H9 (cell line): ENCODE results near the gene BLVRB. TPM values are rescaled to one million over a fixed set of nuclear protein-coding genes. Genes with fewer than 3 reads are reported as not detected.
A peak's percentile ranks its signal among the peaks of the same experiment; 100 is the strongest.

Source experiments
- DNase-seq: peaks from one replicate; pipeline ENCODE4 v3.0.0-alpha.2; 2017
- H2AFZ ChIP-seq: one replicate; pipeline ENCODE4 v1.6.1; 2013; ENCODE audit warnings: mild to moderate bottlenecking, low read length, control low read depth, moderate library complexity
- H2AK5ac ChIP-seq: 2 replicates; pipeline ENCODE4 v1.6.1; 2013; ENCODE audit warnings: low read length, control low read depth, mixed read lengths; ENCODE audit not compliant: insufficient read length
- H2BK120ac ChIP-seq: one replicate; pipeline ENCODE4 v1.6.1; 2013; ENCODE audit warnings: low read depth, mild to moderate bottlenecking, low read length, control low read depth, inconsistent platforms; ENCODE audit not compliant: poor library complexity, severe bottlenecking
- H2BK12ac ChIP-seq: 2 replicates; pipeline ENCODE4 v1.6.1; 2013; ENCODE audit warnings: low read length, control low read depth, mixed read lengths, low read depth; ENCODE audit not compliant: insufficient read length
- H2BK15ac ChIP-seq: 2 replicates; pipeline ENCODE4 v1.6.1; 2013; ENCODE audit warnings: low read depth, low read length, control low read depth
- H2BK20ac ChIP-seq: one replicate; pipeline ENCODE4 v1.6.1; 2013; ENCODE audit warnings: low read depth, mild to moderate bottlenecking, low read length, control low read depth, inconsistent platforms; ENCODE audit not compliant: poor library complexity, severe bottlenecking
- H2BK5ac ChIP-seq: 2 replicates; pipeline ENCODE4 v1.6.1; 2013; ENCODE audit warnings: low read length, control low read depth, mixed read lengths; ENCODE audit not compliant: insufficient read length
- H3K14ac ChIP-seq: 2 replicates; pipeline ENCODE4 v1.6.1; 2013; ENCODE audit warnings: low read length, control low read depth; ENCODE audit not compliant: insufficient read depth
- H3K18ac ChIP-seq: 2 replicates; pipeline ENCODE4 v1.6.1; 2013; ENCODE audit warnings: low read depth, mild to moderate bottlenecking, mixed read lengths, low read length, control low read depth; ENCODE audit not compliant: insufficient read length
- H3K23ac ChIP-seq: 2 replicates; pipeline ENCODE4 v1.6.1; 2013; ENCODE audit warnings: low read length, control low read depth, mixed read lengths, low read depth; ENCODE audit not compliant: insufficient read length
- H3K23me2 ChIP-seq: 2 replicates; pipeline ENCODE4 v1.6.1; 2013; ENCODE audit warnings: low read depth, mild to moderate bottlenecking, mixed read lengths, low read length, control low read depth; ENCODE audit not compliant: insufficient read length, poor library complexity, severe bottlenecking
- H3K27ac ChIP-seq: 2 replicates; pipeline ENCODE4 v1.5.1; 2013; ENCODE audit warnings: low read length, control low read depth, mixed read lengths, low read depth; ENCODE audit not compliant: insufficient read length
- H3K27me3 ChIP-seq: 2 replicates; pipeline ENCODE4 v1.6.1; 2013; ENCODE audit warnings: low read length, control low read depth, inconsistent platforms; ENCODE audit not compliant: insufficient read depth
- H3K4ac ChIP-seq: 2 replicates; pipeline ENCODE4 v1.6.1; 2013; ENCODE audit warnings: low read depth, mild to moderate bottlenecking, control low read depth, inconsistent platforms, low read length, moderate library complexity
- H3K4me1 ChIP-seq: 2 replicates; pipeline ENCODE4 v1.6.1; 2013; ENCODE audit warnings: low read length, control low read depth, inconsistent platforms; ENCODE audit not compliant: insufficient read depth
- H3K4me2 ChIP-seq: 2 replicates; pipeline ENCODE4 v1.6.1; 2013; ENCODE audit warnings: low read length, control low read depth, mixed read lengths; ENCODE audit not compliant: insufficient read length, insufficient read depth
- H3K56ac ChIP-seq: 2 replicates; pipeline ENCODE4 v1.6.1; 2013; ENCODE audit warnings: low read depth, mild to moderate bottlenecking, mixed read lengths, low read length, control low read depth; ENCODE audit not compliant: insufficient read length
- H3K79me1 ChIP-seq: 2 replicates; pipeline ENCODE4 v1.6.1; 2013; ENCODE audit warnings: low read depth, mild to moderate bottlenecking, moderate library complexity, low read length, control low read depth, inconsistent platforms; ENCODE audit not compliant: insufficient read depth, poor library complexity, severe bottlenecking
- H3K79me2 ChIP-seq: 2 replicates; pipeline ENCODE4 v1.6.1; 2013; ENCODE audit warnings: low read length, control low read depth, inconsistent platforms; ENCODE audit not compliant: insufficient read depth
- H3K9ac ChIP-seq: 2 replicates; pipeline ENCODE4 v1.6.1; 2013; ENCODE audit warnings: low read length, control low read depth, mixed read lengths; ENCODE audit not compliant: insufficient read length; ENCODE audit errors: extremely low read depth
- H3K9me3 ChIP-seq: one replicate; pipeline ENCODE4 v1.6.1; 2013; ENCODE audit warnings: low read depth, low read length, inconsistent platforms; ENCODE audit not compliant: control insufficient read depth
- H3T11ph ChIP-seq: one replicate; pipeline ENCODE4 v1.6.1; 2013; ENCODE audit warnings: mild to moderate bottlenecking, low read length, control low read depth, inconsistent platforms
- H4K20me1 ChIP-seq: one replicate; pipeline ENCODE4 v1.6.1; 2013; ENCODE audit not compliant: control insufficient read depth, insufficient read length, insufficient read depth
- H4K5ac ChIP-seq: 2 replicates; pipeline ENCODE4 v1.6.1; 2013; ENCODE audit warnings: low read depth, mild to moderate bottlenecking, mixed read lengths, low read length, control low read depth; ENCODE audit not compliant: insufficient read length
- H4K8ac ChIP-seq: replicated peaks from 2 replicates; pipeline ENCODE4 v1.6.1; 2013; ENCODE audit warnings: low read length, control low read depth, mixed read lengths, low read depth; ENCODE audit not compliant: insufficient read length
- H4K91ac ChIP-seq: 2 replicates; pipeline ENCODE4 v1.6.1; 2013; ENCODE audit warnings: low read depth, mild to moderate bottlenecking, moderate library complexity, mixed read lengths, low read length, control low read depth; ENCODE audit not compliant: insufficient read length
- H3K27ac Mint-ChIP-seq, 3 experiments: 2 replicates in 2 of 3; 3 replicates in 1 of 3; pipeline ENCODE4 v1.8.0; 2020 to 2021; ENCODE audit warnings: mixed read lengths in 3 of 3, mild to moderate bottlenecking in 1 of 3, moderate library complexity in 1 of 3
- H3K27me3 Mint-ChIP-seq: 2 replicates; pipeline ENCODE4 v1.8.0; 2021; ENCODE audit warnings: low read depth, mild to moderate bottlenecking, moderate library complexity, mixed read lengths
- H3K36me3 Mint-ChIP-seq, 3 experiments: 2 replicates in 2 of 3; 3 replicates in 1 of 3; pipeline ENCODE4 v1.8.0; 2020 to 2021; ENCODE audit warnings: low read depth in 3 of 3, mixed read lengths in 3 of 3; ENCODE audit not compliant: insufficient read depth in 1 of 3
- H3K4me1 Mint-ChIP-seq, 2 experiments: 2 replicates each; pipeline ENCODE4 v1.8.0; 2020; ENCODE audit warnings: mixed read lengths in 2 of 2
- H3K4me3 Mint-ChIP-seq, 2 experiments: 2 replicates in 1 of 2; 3 replicates in 1 of 2; pipeline ENCODE4 v1.8.0; 2020 to 2021; ENCODE audit warnings: mild to moderate bottlenecking in 2 of 2, mixed read lengths in 2 of 2, moderate library complexity in 1 of 2
- H3K9me3 Mint-ChIP-seq, 2 experiments: 2 replicates in 1 of 2; 3 replicates in 1 of 2; pipeline ENCODE4 v1.8.0; 2020; ENCODE audit warnings: mild to moderate bottlenecking in 2 of 2, mixed read lengths in 2 of 2, moderate library complexity in 1 of 2
- WGBS: extraction: QIAGEN DNeasy Blood & Tissue Kit; methylation state at CpG from one replicate; pipeline ENCODE4 v1.1.7; 2013; ENCODE audit warnings: missing lambda C conversion rate, low lambda C conversion rate, mixed read lengths; ENCODE audit not compliant: insufficient read length; ENCODE audit errors: extremely low coverage; 5-methylcytosine and 5-hydroxymethylcytosine counted together
- total RNA-seq: library from RNA; stranded (reverse); gene quantifications from 2 replicates; pipeline ENCODE4 v1.2.1, GENCODE V29; 2021
- TF ChIP-seq, protein P1 (sequence below): fragments of 200-600 bp; sonication (generic); conservative IDR thresholded peaks from 3 replicates; pipeline ENCODE4 v1.8.0; 2021; ENCODE audit warnings: antibody characterized with exemption, mild to moderate bottlenecking

BLVRB gene
- total RNA-seq, 1 experiment from 2014 or later: 27.9 TPM

DNA sequence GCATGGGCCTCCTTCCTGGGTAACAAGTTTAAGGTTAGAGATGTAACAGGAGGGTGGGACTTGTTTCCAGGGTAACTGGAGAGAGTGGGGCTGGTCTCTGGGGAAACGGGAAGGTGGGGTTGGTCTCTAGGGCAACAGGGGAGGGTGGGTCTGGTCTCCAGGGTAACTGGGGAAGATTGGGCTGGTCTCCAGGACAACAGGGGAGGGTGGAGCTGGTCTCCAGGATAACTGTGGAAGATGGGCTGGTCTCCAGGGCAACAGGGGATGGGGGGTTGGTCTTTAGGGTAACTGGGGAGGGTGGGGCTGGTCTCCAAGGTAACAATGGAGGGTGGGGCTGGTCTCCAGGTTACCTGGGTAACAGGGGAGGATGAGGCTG, 37.8 kb upstream of the BLVRB start:
- no peaks in the 10 kb centered on the region for H4K20me1 ChIP-seq
- no peak overlapping the region for H4K91ac ChIP-seq
- H3K9ac ChIP-seq: no peak overlapping the region
- H2BK15ac ChIP-seq: no peak overlapping the region
- H2AK5ac ChIP-seq: no peak overlapping the region
- H3K4ac ChIP-seq: no peak overlapping the region
- no peak overlapping the region for H3K4me2 ChIP-seq
- DNase-seq: peak; percentile 41
- H3K27me3 Mint-ChIP-seq: peaks cover 64% of the 10 kb centered on the region
- H3K79me2 ChIP-seq: no peaks in the 10 kb centered on the region
- H3K27ac Mint-ChIP-seq: no peak overlapping the region; a peak in 1 of 7 replicates
- no peak overlapping the region for H3K56ac ChIP-seq
- no peaks in the 10 kb centered on the region for H3K79me1 ChIP-seq
- no peak overlapping the region for H2BK12ac ChIP-seq
- H3K4me1 Mint-ChIP-seq: peaks cover 4 to 7% of the 10 kb centered on the region in 2 experiments; a peak in 2 of 4 replicates
- no peak overlapping the region for H2BK20ac ChIP-seq
- no peak overlapping the region for H3T11ph ChIP-seq
- no peak overlapping the region for H4K5ac ChIP-seq
- no peak overlapping the region for H2BK120ac ChIP-seq
- H2AFZ ChIP-seq: no peak overlapping the region
- H3K36me3 Mint-ChIP-seq: no peaks in the 10 kb centered on the region
- no peak overlapping the region for H3K23ac ChIP-seq
- H3K14ac ChIP-seq: no peak overlapping the region
- H3K9me3 Mint-ChIP-seq: no peaks in the 10 kb centered on the region; a peak in 1 of 5 replicates
- H4K8ac ChIP-seq: no peak overlapping the region
- H3K4me3 Mint-ChIP-seq: no peak overlapping the region
- H3K18ac ChIP-seq: no peak overlapping the region
- H2BK5ac ChIP-seq: no peak overlapping the region
- H3K27me3 ChIP-seq: no peaks in the 10 kb centered on the region
- H3K27ac ChIP-seq: no peak overlapping the region
- TF ChIP-seq, protein P1, sequence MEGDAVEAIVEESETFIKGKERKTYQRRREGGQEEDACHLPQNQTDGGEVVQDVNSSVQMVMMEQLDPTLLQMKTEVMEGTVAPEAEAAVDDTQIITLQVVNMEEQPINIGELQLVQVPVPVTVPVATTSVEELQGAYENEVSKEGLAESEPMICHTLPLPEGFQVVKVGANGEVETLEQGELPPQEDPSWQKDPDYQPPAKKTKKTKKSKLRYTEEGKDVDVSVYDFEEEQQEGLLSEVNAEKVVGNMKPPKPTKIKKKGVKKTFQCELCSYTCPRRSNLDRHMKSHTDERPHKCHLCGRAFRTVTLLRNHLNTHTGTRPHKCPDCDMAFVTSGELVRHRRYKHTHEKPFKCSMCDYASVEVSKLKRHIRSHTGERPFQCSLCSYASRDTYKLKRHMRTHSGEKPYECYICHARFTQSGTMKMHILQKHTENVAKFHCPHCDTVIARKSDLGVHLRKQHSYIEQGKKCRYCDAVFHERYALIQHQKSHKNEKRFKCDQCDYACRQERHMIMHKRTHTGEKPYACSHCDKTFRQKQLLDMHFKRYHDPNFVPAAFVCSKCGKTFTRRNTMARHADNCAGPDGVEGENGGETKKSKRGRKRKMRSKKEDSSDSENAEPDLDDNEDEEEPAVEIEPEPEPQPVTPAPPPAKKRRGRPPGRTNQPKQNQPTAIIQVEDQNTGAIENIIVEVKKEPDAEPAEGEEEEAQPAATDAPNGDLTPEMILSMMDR: no peak
- H3K4me1 ChIP-seq: 0 out of 2 replicates have a peak, but pooled peaks cover 3% of the 10 kb centered on the region
- WGBS: no CpG with 5 or more reads among the region's 1 CpG
- no peaks in the 10 kb centered on the region for H3K9me3 ChIP-seq
- H3K23me2 ChIP-seq: no peaks in the 10 kb centered on the region
